ENCODE measurements around the gene DNAH17.

DNA sequence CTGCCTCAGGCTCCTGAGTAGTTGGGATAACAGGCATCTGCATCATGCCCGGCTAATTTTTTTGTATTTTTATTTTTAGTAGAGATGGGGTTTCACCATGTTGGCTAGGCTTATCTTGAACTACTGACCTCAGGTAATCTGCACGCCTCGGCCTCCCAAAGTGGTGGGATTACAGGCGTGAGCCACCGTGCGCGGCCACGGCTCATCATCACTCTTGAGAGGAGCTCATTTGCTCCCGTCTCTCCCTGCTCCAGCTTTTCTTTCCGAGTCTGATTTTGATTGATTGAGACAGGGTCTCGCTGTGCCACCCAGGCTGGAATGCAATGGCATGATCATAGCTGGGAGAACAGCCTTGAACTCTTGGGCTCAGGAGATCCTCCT lies 186.2 kb downstream of the DNAH17 start:
- TF ChIP-seq, protein P1, sequence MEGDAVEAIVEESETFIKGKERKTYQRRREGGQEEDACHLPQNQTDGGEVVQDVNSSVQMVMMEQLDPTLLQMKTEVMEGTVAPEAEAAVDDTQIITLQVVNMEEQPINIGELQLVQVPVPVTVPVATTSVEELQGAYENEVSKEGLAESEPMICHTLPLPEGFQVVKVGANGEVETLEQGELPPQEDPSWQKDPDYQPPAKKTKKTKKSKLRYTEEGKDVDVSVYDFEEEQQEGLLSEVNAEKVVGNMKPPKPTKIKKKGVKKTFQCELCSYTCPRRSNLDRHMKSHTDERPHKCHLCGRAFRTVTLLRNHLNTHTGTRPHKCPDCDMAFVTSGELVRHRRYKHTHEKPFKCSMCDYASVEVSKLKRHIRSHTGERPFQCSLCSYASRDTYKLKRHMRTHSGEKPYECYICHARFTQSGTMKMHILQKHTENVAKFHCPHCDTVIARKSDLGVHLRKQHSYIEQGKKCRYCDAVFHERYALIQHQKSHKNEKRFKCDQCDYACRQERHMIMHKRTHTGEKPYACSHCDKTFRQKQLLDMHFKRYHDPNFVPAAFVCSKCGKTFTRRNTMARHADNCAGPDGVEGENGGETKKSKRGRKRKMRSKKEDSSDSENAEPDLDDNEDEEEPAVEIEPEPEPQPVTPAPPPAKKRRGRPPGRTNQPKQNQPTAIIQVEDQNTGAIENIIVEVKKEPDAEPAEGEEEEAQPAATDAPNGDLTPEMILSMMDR (IDR thresholded peaks at IDR 0.05): no peak
- TF ChIP-seq EZH2 (IDR thresholded peaks at IDR 0.05; ENCODE audit: borderline replicate concordance, insufficient read depth, low read depth, low read length, poor library complexity, severe bottlenecking): no peak
